DND-41 (cell line): Measurements from ENCODE around the gene RAD18.

ENCODE experiments used
- ATAC-seq: fragments of 200-7000 bp; cut with Tn5 transposase; 3 replicates; pipeline ENCODE4 v1.9.1; 2021; ENCODE audit warnings: low read depth; ENCODE audit not compliant: insufficient read depth
- DNase-seq: peaks from one replicate; pipeline ENCODE4 v3.0.0-alpha.2; 2020
- H2AFZ ChIP-seq: 2 replicates; pipeline ENCODE4 v1.6.0; 2012; ENCODE audit warnings: low read depth, low read length
- H3K27ac ChIP-seq: 2 replicates; pipeline ENCODE4 v1.5.1; 2012; ENCODE audit warnings: low read length, inconsistent platforms
- H3K27me3 ChIP-seq: fragments of 200-600 bp; sonication (generic); 2 replicates; pipeline ENCODE4 v1.6.0; 2012; ENCODE audit warnings: low read length, mild to moderate bottlenecking, inconsistent platforms; ENCODE audit not compliant: insufficient read depth, poor library complexity
- H3K36me3 ChIP-seq: 2 replicates; pipeline ENCODE4 v1.5.1; 2012; ENCODE audit warnings: low read length, inconsistent platforms; ENCODE audit not compliant: insufficient read depth
- H3K4me1 ChIP-seq: 2 replicates; pipeline ENCODE4 v1.5.1; 2012; ENCODE audit warnings: mild to moderate bottlenecking, low read length; ENCODE audit not compliant: insufficient read depth
- H3K4me2 ChIP-seq: 2 replicates; pipeline ENCODE4 v1.6.0; 2012; ENCODE audit warnings: mild to moderate bottlenecking, moderate library complexity, low read length, inconsistent platforms; ENCODE audit not compliant: insufficient read depth
- H3K4me3 ChIP-seq, 2 experiments: fragments of 200-600 bp in 1 of 2; shearing (Covaris generic) in 1 of 2; 2 replicates each; pipeline ENCODE4 v1.5.1; 2012 to 2016; ENCODE audit warnings: inconsistent platforms in 2 of 2, low read length in 2 of 2, mild to moderate bottlenecking in 2 of 2, low read depth in 1 of 2, moderate library complexity in 1 of 2
- H3K79me2 ChIP-seq: 2 replicates; pipeline ENCODE4 v1.6.0; 2012; ENCODE audit warnings: low read length, inconsistent platforms; ENCODE audit not compliant: insufficient read depth
- H3K9ac ChIP-seq: 2 replicates; pipeline ENCODE4 v1.6.0; 2012; ENCODE audit warnings: low read depth, mild to moderate bottlenecking, inconsistent platforms, low read length, moderate library complexity
- H3K9me3 ChIP-seq: 2 replicates; pipeline ENCODE4 v1.5.1; 2012; ENCODE audit warnings: low read length, moderate library complexity, mild to moderate bottlenecking, inconsistent platforms; ENCODE audit not compliant: insufficient read depth, severe bottlenecking
- H4K20me1 ChIP-seq: 2 replicates; pipeline ENCODE4 v1.6.0; 2012; ENCODE audit warnings: low read length; ENCODE audit not compliant: insufficient read depth
- EZH2 ChIP-seq: IDR thresholded peaks from 3 replicates; pipeline ENCODE4 v1.6.1; 2012; ENCODE audit warnings: borderline replicate concordance, low read depth, mild to moderate bottlenecking, moderate library complexity, low read length, inconsistent platforms; ENCODE audit not compliant: severe bottlenecking
- TF ChIP-seq, protein P1 (sequence below): IDR thresholded peaks from 2 replicates; pipeline ENCODE4 v1.5.1; 2012; ENCODE audit warnings: borderline replicate concordance, low read length, moderate library complexity, mild to moderate bottlenecking; ENCODE audit not compliant: poor library complexity, severe bottlenecking; ENCODE audit errors: extremely low read depth

The RAD18 gene

GRCh38 chr3:8932507-8932906, 30.8 kb downstream of the RAD18 start:
- H3K4me1 ChIP-seq: no peaks in the 10 kb centered on the region
- H3K36me3 ChIP-seq: peaks cover 54% of the 10 kb centered on the region
- TF ChIP-seq EZH2: no peak
- TF ChIP-seq, protein P1, sequence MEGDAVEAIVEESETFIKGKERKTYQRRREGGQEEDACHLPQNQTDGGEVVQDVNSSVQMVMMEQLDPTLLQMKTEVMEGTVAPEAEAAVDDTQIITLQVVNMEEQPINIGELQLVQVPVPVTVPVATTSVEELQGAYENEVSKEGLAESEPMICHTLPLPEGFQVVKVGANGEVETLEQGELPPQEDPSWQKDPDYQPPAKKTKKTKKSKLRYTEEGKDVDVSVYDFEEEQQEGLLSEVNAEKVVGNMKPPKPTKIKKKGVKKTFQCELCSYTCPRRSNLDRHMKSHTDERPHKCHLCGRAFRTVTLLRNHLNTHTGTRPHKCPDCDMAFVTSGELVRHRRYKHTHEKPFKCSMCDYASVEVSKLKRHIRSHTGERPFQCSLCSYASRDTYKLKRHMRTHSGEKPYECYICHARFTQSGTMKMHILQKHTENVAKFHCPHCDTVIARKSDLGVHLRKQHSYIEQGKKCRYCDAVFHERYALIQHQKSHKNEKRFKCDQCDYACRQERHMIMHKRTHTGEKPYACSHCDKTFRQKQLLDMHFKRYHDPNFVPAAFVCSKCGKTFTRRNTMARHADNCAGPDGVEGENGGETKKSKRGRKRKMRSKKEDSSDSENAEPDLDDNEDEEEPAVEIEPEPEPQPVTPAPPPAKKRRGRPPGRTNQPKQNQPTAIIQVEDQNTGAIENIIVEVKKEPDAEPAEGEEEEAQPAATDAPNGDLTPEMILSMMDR: no peak
- no peaks in the 10 kb centered on the region; the same call in 1 of the 2 replicates for H3K79me2 ChIP-seq
- no peak overlapping the region for H3K4me2 ChIP-seq
- H4K20me1 ChIP-seq: no peaks in the 10 kb centered on the region
- H3K27me3 ChIP-seq: no peaks in the 10 kb centered on the region
- no peak overlapping the region for H3K4me3 ChIP-seq
- DNase-seq (no peak), ATAC-seq (no peak)
- H2AFZ ChIP-seq: no peak overlapping the region
- no peak overlapping the region for H3K9ac ChIP-seq
- H3K9me3 ChIP-seq: no peaks in the 10 kb centered on the region
- H3K27ac ChIP-seq: no peak overlapping the region

GRCh38 chr3:8931342-8931741, 31.9 kb downstream of the RAD18 start:
- H3K4me3 ChIP-seq: no peak overlapping the region
- TF ChIP-seq EZH2: no peak
- TF ChIP-seq, protein P1: no peak
- H3K9ac ChIP-seq: no peak overlapping the region
- no peaks in the 10 kb centered on the region for H4K20me1 ChIP-seq
- H3K4me2 ChIP-seq: no peak overlapping the region
- no peaks in the 10 kb centered on the region for H3K9me3 ChIP-seq
- no peaks in the 10 kb centered on the region for H3K27me3 ChIP-seq
- H2AFZ ChIP-seq: no peak overlapping the region
- DNase-seq: no peak
- H3K36me3 ChIP-seq: peaks cover 46% of the 10 kb centered on the region; the same call in 1 of the 2 replicates
- no peak overlapping the region for H3K27ac ChIP-seq
- no peak for ATAC-seq
- no peaks in the 10 kb centered on the region for H3K4me1 ChIP-seq
- H3K79me2 ChIP-seq: no peaks in the 10 kb centered on the region; the same call in 1 of the 2 replicates

- Histone ChIP-seq H3K9ac (no peak overlapping the region), H3K27me3 (no peaks in the 10 kb centered on the region), H3K4me3 (no peak overlapping the region), H3K4me2 (no peak overlapping the region), H3K36me3 (peaks cover 32% of the 10 kb centered on the region; the same call in 1 of the 2 replicates), H2AFZ (no peak overlapping the region), H3K27ac (no peak overlapping the region), H3K79me2 (no peaks in the 10 kb centered on the region; the same call in 1 of the 2 replicates), H3K4me1 (no peaks in the 10 kb centered on the region), H3K9me3 (no peaks in the 10 kb centered on the region), H4K20me1 (no peaks in the 10 kb centered on the region)
- DNase-seq (no peak), ATAC-seq (no peak)
- TF ChIP-seq, protein P1: no peak
- TF ChIP-seq EZH2: no peak
Measured at GRCh38 chr3:8929860-8930259, 33.4 kb downstream of the RAD18 start.

DNA sequence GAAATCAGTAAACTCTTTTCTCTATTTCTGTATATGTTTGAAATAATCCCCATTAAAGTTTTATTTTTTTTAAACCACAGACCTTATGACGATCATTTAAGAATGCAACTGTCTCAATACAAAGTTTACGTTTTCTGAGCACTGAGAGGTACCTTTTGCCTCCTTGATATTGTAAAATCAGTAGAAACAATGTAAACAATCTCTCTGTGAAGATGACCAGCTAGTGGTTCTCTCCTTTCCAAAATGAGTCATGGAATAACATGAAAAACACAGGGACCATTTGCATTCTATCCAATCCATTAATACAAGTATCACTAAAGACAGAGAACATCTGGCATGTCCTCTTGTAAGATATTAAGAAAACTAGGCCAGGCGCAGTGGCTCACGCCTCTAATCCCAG, 48.8 kb downstream of the RAD18 start:
- TF ChIP-seq, protein P1: no peak
- no peak for TF ChIP-seq EZH2
- no peaks in the 10 kb centered on the region for H4K20me1 ChIP-seq

More for the DNA sequence above, 48.8 kb downstream of the RAD18 start:
- H2AFZ ChIP-seq: no peak overlapping the region
- no peak overlapping the region for H3K9ac ChIP-seq
- H3K4me3 ChIP-seq: no peak overlapping the region
- no peaks in the 10 kb centered on the region for H3K4me1 ChIP-seq
- DNase-seq (no peak), ATAC-seq (no peak)
- no peaks in the 10 kb centered on the region for H3K9me3 ChIP-seq
- H3K27me3 ChIP-seq: no peaks in the 10 kb centered on the region
- H3K79me2 ChIP-seq: peaks cover 3% of the 10 kb centered on the region; the same call in 1 of the 2 replicates
- H3K27ac ChIP-seq: no peak overlapping the region
- H3K4me2 ChIP-seq: no peak overlapping the region
- peaks cover 48% of the 10 kb centered on the region for H3K36me3 ChIP-seq
